ENCODE results near the gene DDX27.

The DDX27 gene

DNA sequence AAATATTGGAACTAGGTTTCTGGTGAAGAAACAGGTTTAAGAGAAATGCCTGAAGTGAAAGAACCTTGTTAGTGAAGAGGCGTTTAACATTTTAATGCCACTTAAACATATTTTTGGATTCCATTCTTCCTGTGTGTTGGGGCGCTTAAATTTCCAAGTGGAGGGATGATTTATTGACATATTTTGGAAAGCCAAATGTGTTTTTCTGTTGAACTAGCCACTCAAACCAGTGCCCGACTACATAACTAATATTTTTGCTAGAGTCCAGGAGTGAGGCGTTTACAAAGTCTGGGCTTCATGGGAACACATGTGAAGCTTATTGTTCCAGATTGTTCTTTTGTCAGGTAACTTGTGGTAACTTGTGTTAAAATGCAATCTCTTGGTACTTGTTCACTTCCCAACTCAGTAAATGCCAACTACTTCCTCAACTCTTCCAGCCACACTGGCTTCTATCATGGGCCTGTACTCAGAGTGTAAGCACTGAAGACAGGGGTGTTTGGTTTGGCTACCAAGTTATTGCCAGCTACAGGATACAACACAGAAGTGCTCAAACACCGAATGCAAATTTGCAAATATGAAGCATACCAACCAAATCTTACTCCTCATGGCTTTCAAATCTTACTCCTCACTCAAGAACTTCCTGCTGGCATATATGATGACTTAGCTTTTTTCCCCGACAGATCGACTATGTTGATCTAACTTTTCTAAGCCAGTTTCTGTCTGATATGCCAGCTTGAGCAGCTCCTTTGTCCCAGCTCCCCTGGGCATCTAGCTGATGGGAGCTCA, 60.7 kb downstream of the DDX27 start:
- DNase-seq, result no peak

DNA sequence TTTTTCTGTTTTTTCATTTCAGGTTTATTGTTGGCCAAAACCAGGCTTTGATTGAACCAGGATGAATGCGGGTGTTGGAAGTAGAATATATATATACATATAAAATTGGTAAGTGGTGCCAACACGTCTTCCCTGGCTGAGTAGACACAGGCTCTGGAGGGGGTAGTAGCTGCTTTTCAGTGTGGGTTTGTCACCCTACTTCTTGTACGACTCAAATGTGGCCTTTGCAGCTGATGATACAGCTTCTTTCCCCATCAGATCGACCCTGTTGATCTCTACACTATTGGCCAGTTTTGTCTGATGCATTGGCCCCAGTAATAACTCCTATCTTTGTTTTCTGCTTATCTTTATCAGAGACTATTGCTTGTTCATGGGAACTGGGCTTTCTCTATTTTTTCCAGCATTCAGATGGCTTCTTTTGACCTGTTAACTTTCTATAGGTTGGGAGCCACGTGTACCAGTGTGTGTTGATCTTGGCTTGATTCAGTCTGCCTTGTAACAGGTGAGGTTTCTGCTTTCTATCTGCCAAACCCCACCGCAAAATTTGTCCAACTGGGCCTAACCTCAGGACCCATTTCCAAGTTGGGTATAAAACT, 61.3 kb downstream of the DDX27 start:
- DNase-seq, result no peak

- DNase-seq, result no peak
These were observed 62.1 kb downstream of the DDX27 start for GRCh38 chr20:49281059-49281912.

- no peak for DNase-seq
These were observed 62.8 kb downstream of the DDX27 start for GRCh38 chr20:49281913-49282467.

- DNase-seq, result no peak
These were observed 63.5 kb downstream of the DDX27 start for GRCh38 chr20:49282584-49283171.

DNA sequence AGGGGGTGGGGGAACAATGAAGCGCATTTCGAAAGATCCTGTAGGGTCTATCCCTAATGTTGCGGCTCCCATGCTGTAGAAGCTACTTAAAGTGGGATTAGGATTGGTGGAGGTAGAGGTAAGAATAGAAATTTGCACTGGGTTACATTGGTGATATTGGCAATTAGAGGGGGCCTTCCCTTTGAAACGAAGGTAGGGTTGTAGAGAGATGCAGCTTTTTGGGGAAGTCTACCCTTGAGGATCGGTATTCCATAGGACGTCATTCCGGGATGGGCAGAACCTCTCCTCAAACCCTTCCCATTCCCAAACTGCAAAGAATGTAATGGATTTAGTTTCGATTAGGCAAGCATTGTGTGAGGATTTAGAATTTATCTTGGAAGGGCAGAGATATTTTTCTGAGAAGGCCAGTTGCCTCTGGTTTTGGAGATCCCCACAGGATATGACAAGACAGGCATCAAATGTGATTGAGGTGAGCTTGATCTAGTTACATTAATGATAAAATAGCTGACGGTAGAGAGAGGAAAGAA, 64.0 kb downstream of the DDX27 start:
- no peak for DNase-seq

DNA sequence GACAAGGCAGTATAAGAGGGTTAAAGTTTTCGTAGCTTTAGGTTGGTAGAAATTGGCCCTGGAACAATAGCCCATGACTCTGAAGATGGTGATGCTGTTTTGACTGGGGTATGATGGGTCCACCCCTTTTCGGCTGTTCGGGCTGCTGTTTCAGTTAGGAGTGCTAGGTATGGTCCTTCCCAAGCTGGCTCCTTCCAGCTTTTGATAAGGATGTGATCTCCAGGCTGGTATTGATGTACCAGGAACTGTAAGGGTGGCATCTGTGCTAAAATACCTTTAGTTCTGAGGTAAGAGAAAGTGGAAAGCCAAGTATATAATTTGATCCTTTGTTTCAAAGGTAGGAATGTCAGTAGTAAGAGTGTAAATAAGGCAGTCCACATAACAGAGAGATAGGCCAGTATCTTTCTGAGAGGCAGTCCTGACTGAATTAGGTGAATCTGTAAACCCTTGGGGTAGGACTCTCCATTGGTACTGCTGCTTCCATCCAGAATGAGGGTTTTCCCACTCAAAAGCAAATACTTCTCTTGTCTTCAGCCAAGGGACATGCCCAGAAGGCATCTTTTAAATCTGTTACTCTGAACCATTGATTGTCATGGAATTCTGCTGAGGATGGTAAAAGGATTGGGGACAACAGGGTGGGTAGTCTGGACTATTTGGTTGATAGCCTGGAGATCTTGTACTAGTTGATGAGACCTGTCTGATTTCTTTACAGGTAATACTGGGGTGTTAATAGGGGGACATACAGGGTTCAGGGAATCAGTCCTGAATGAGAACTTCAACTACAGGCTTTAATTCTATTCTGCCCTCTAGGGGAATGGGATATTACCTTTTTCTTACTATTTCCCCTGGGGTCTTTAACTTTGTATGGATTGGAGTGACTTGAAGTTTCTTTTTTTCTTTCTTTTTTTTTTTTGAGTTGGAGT, 64.7 kb downstream of the DDX27 start:
- DNase-seq, result no peak

- DNase-seq, result no peak
These were observed 65.6 kb downstream of the DDX27 start for GRCh38 chr20:49284818-49285217.

DNA sequence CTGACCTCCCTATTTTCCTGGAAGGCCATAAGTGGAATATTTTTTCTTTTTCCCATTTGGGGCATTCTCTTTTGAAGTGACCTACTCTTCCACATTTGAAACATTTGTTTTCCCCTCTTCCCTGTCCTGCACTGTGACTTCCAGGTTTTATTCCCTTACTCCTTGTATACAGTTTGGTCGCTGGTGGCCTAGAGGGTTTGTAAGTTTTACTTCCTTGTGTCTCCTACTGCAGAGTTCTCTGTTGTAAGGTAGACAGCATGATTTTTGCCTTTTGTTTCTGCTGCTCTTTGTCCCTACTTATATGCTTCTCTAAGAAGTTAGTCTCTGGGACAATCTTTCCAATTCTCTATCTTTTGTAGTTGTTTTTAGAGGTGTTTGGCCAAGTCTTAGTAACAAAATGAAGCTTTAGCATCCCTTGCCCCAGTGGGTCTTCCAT, 66.0 kb downstream of the DDX27 start:
- no peak for DNase-seq

GRCh38 chr20:49285813-49286494, 66.7 kb downstream of the DDX27 start:
- no peak for DNase-seq

DNA sequence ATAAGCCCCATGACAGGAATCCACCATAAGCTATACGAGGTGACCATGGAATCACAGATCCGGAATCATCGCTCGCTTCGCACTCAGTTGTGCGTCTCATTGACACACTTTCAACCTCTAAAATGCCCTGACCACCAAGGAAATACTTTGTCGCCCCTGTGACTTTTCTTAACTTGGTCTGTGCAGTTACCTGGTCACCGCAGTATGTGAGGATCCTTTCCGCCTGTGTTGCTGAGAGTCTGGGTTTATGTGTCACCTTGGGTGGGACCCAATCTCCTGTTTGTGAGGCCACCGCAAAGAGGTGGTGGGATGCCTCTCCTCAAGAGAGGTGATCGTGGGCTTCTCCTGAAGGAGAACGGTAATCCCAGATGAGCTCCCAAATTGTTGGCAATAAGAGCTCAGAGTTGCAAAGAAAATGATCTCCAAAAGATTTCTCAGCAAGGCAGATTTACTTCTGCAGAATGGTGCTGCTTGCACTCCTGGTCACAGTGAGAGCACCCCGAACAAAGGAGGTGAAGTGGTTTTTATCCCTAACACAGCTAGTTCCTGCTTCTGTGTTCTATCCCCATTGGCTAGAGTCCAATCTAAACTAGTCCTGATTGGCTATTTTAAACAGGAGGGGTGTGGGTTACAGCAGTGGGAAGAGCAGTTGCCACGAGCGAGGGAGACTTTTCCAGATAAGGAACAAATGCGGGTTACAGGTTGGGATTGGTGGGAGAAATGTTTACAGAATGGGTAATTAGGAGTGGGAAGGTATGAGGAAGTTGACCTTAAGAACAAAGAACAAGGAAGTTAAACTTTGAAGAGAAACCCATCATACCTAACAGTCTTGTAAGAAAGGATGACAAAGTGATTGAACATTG, 67.7 kb downstream of the DDX27 start:
- DNase-seq, result no peak

GRCh38 chr20:49287555-49288249, 68.5 kb downstream of the DDX27 start:
- no peak for DNase-seq

GRCh38 chr20:49288250-49288751, 69.1 kb downstream of the DDX27 start:
- no peak for DNase-seq

GRCh38 chr20:49288784-49289696, 69.8 kb downstream of the DDX27 start:
- DNase-seq, result no peak

DNA sequence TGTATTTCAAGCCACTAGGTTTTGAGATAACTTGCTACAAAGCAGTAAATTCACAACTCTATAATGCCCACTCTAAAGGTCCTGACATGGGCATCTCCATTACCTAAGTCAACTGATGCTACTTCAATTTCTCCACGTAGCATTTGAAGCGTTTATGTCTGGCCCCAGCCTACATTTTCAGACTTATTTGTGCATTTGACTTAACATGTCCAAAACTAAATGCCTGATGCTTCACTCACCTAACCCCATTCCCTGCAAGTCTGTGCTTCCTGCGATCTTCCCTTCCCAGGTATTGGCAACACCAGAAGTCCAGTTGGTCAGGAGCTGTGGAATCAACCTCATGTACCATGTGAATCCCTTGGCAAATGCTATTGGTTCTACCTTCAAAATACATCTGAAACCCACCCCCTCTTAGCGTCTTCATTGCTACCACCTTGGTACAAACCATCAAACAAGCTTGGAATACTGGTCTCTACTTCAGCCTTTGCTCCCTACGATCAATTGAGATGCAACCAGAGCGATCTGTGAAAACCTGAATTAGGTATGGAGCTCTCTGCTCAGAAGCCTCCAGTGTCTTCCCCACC, 71.5 kb downstream of the DDX27 start:
- no peak for DNase-seq

- no peak for DNase-seq
These were observed 72.0 kb downstream of the DDX27 start for GRCh38 chr20:49291200-49291599.

DNA sequence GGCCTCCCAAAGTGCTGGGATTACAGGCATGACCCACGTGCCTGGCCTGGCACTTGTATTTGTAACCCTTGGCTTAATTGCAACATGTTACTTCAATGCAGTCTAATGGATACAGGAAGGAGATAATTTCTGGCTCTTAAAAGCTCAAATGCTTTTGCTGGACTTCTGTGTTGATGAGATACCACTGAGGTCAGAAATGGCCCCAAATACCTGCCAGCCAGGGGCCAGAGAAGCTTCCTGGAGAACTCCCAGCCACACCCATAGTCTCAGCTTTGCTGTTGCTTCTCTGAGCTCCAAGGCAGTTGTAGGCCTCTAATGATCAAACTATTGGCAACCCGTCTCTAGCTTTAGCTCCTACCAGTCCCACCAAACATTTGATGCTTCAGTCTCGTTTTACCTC, 72.8 kb downstream of the DDX27 start:
- DNase-seq, result no peak

- DNase-seq, result no peak
These were observed 73.9 kb downstream of the DDX27 start for GRCh38 chr20:49293122-49293521.

Data from NCI-H2171 treated with DMSO at 0.1 percent for 48 hours (cell line).